Nephron (organoid): Measurements from ENCODE around the gene PPP1R1B.

Experiments
- H3K27ac Mint-ChIP-seq, 3 experiments: 2 replicates each; pipeline ENCODE4 v1.8.0; 2020; ENCODE audit warnings: mixed read lengths in 3 of 3, mild to moderate bottlenecking in 2 of 3, moderate library complexity in 1 of 3
- H3K27me3 Mint-ChIP-seq: 2 replicates; pipeline ENCODE4 v1.8.0; 2021; ENCODE audit warnings: low read depth, mild to moderate bottlenecking, moderate library complexity, mixed read lengths
- H3K36me3 Mint-ChIP-seq: 2 replicates; pipeline ENCODE4 v1.8.0; 2020; ENCODE audit warnings: low read depth, mixed read lengths
- H3K4me1 Mint-ChIP-seq: 2 replicates; pipeline ENCODE4 v1.8.0; 2020; ENCODE audit warnings: mixed read lengths
- H3K4me3 Mint-ChIP-seq, 3 experiments: 2 replicates each; pipeline ENCODE4 v1.8.0; 2020; ENCODE audit warnings: mild to moderate bottlenecking in 3 of 3, mixed read lengths in 3 of 3, moderate library complexity in 2 of 3
- H3K9me3 Mint-ChIP-seq: 2 replicates; pipeline ENCODE4 v1.8.0; 2020; ENCODE audit warnings: mixed read lengths
- CTCF ChIP-seq, 3 experiments: fragments of 200-600 bp; sonication (generic); IDR thresholded peaks; one replicate each; pipeline ENCODE4 v1.5.0; 2021; ENCODE audit warnings: antibody characterized with exemption in 3 of 3; ENCODE audit not compliant: unreplicated experiment in 3 of 3

Gene PPP1R1B

GRCh38 chr17:39626171-39627046, at the start of gene PPP1R1B:
TSS of gene PPP1R1B (plus strand) at chr17:39626952. CDS start at chr17:39627393, 441 bp downstream.
- H3K4me1 Mint-ChIP-seq = peaks cover 35% of the 10 kb centered on the region
- no peak for TF ChIP-seq CTCF (IDR thresholded peaks at IDR 0.05; ENCODE audit: unreplicated experiment in 3 of 3)
- H3K4me3 Mint-ChIP-seq = peak within 1 kb of the TSS; percentile 80 to 83 (median 81)
- peak within 1 kb of the TSS in 2 of 3 experiments; percentile 4 to 37 for H3K27ac Mint-ChIP-seq
- no peaks in the 10 kb centered on the region for H3K36me3 Mint-ChIP-seq
- no peaks in the 10 kb centered on the region for H3K9me3 Mint-ChIP-seq
- peaks cover 77% of the 10 kb centered on the region for H3K27me3 Mint-ChIP-seq

- Mint-ChIP-seq H3K36me3 (peaks cover 3% of the 10 kb centered on the region), H3K4me3 (no peak overlapping the region), H3K4me1 (peaks cover 9% of the 10 kb centered on the region), H3K27ac (no peak overlapping the region), H3K27me3 (peaks cover 39% of the 10 kb centered on the region), H3K9me3 (no peaks in the 10 kb centered on the region)
- TF ChIP-seq CTCF (IDR thresholded peaks at IDR 0.05; ENCODE audit: unreplicated experiment in 3 of 3) = no peak
These were observed 48.5 kb upstream of the PPP1R1B start for GRCh38 chr17:39578272-39578671.

GRCh38 chr17:39579318-39580081, 47.3 kb upstream of the PPP1R1B start:
- H3K36me3 Mint-ChIP-seq = peaks cover 3% of the 10 kb centered on the region
- H3K4me1 Mint-ChIP-seq = peaks cover 9% of the 10 kb centered on the region
- H3K27me3 Mint-ChIP-seq = peaks cover 42% of the 10 kb centered on the region
- peak overlapping the region in 1 of 3 experiments; percentile 74 for H3K27ac Mint-ChIP-seq
- TF ChIP-seq CTCF (IDR thresholded peaks at IDR 0.05; ENCODE audit: unreplicated experiment in 3 of 3) = no peak
- peak overlapping the region in 2 of 3 experiments; percentile 2 to 32 for H3K4me3 Mint-ChIP-seq
- H3K9me3 Mint-ChIP-seq = no peaks in the 10 kb centered on the region

- Mint-ChIP-seq H3K27ac (no peak overlapping the region), H3K4me3 (no peak overlapping the region), H3K4me1 (peaks cover 9% of the 10 kb centered on the region), H3K36me3 (peaks cover 3% of the 10 kb centered on the region), H3K27me3 (peaks cover 42% of the 10 kb centered on the region), H3K9me3 (no peaks in the 10 kb centered on the region)
- no peak for TF ChIP-seq CTCF (IDR thresholded peaks at IDR 0.05; ENCODE audit: unreplicated experiment in 3 of 3)
These were observed 46.7 kb upstream of the PPP1R1B start for GRCh38 chr17:39580082-39580468.

- Mint-ChIP-seq H3K36me3 (peaks cover 3% of the 10 kb centered on the region), H3K9me3 (no peaks in the 10 kb centered on the region), H3K27me3 (peaks cover 39% of the 10 kb centered on the region), H3K4me3 (no peak overlapping the region), H3K27ac (no peak overlapping the region), H3K4me1 (peaks cover 9% of the 10 kb centered on the region)
- TF ChIP-seq CTCF (IDR thresholded peaks at IDR 0.05; ENCODE audit: unreplicated experiment in 3 of 3) = no peak
These were observed 45.5 kb upstream of the PPP1R1B start for GRCh38 chr17:39581071-39581758.
